ENCODE data around the gene MS4A12.
A peak's percentile ranks its signal among the peaks of the same experiment; 100 is the strongest.
"Not testable (repeated sequence)": the region's sequence is repeated elsewhere in the genome, so short reads cannot be mapped to it uniquely, and the experiment has no call there.

The MS4A12 gene

DNA sequence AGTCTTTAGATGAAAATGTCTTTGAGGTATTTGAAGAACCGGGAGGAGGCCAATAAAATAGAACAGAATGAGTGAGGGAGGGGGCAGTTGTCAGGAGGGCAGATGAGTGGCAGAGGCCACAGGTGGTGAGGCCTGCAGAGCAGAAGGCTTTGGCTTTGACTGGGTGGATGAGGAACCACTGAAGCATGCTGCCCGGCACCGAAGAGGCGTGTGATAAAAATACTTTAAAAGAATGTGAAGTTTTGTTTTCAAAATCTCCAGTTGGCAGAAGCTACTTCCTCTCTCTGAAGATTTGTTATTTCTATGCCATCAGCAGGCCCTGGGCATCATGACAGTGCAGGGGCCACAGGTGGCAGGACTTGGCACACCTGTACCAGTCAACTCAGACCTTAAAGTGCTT is 6.3 kb downstream of the MS4A12 start:
- H3K27me3 ChIP-seq (ENCODE audit: low read depth), result no peaks in the 10 kb centered on the region
- H3K4me3 ChIP-seq, result no peak overlapping the region
- H3K9me3 ChIP-seq, result no peaks in the 10 kb centered on the region
- peaks cover 21% of the 10 kb centered on the region for H3K4me1 ChIP-seq
- H3K36me3 ChIP-seq (replicated peaks), result no peaks in the 10 kb centered on the region
- DNase-seq (ENCODE audit: low spot score in 2 of 2), result no peak
- in situ Hi-C loops (cut with MboI; ENCODE audit: low sequenced_read_pairs), result no loop called here

DNA sequence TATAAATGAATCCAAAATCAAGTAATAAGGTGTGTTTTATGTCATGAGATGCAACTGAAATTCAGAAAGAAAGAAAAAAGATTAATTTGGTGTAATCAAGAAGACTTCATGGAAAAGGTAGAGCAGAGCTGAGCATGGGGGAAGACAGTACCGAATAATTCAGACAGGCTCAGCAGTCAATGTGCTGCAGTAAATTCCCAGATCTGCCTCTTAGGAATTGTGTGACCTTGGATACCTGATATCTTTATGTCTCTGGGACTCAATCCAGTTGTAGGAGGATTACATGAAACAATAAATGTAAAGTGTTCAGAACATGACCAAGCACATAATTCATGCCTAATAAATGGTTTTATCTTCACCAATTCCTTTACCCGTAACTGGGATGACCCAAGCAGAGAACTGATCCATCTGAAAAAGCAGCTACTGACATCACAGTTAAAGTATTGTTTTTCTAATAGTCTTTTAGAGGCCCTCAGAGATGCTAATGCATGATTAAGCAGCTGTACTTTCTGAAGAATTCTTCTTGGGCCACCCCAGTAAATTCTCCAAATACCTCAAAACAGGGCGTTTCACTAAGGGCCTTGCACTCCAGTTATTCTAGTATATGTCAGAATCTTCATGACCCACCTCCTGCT is 7.8 kb downstream of the MS4A12 start:
- peak; percentile 38 to 92 for DNase-seq (ENCODE audit: low spot score in 2 of 2)
- Histone ChIP-seq H3K4me3 (no peak overlapping the region), H3K36me3 (replicated peaks) (no peaks in the 10 kb centered on the region), H3K4me1 (peaks cover 21% of the 10 kb centered on the region), H3K9me3 (no peaks in the 10 kb centered on the region), H3K27me3 (ENCODE audit: low read depth) (no peaks in the 10 kb centered on the region)
- in situ Hi-C loops (cut with MboI; ENCODE audit: low sequenced_read_pairs), result no loop called here

DNA sequence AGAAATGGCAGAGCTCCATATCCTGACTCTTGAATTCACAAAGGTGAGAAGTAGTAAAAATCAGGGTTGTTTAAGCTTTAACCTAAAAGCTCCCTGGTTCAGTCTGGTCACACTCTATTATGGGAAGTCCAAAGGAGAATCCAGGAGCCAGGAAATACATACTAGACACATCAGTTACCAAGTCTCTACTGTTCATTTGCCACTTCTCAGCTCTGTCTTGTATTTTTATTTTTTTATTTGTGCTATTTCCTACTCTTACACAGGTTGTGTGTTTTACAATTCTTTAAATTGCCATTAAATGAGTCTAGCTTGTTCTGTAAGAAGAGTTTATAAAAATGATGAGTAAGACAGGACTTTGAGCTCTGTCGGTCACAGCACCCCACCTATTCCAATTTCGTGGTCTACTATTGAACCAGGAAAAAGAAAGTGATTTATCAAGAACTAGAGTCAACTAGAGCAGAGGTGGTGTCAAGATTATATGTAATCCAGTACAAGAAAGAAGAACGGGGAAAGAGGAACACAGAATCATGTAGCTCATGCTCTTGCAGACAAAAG is 9.7 kb downstream of the MS4A12 start:
- H3K9me3 ChIP-seq, result no peaks in the 10 kb centered on the region
- H3K4me3 ChIP-seq, result no peak overlapping the region
- DNase-seq (ENCODE audit: low spot score in 2 of 2), result no peak
- H3K27me3 ChIP-seq (ENCODE audit: low read depth), result no peaks in the 10 kb centered on the region
- H3K4me1 ChIP-seq, result peaks cover 21% of the 10 kb centered on the region
- in situ Hi-C loops (cut with MboI; ENCODE audit: low sequenced_read_pairs), result no loop called here
- no peaks in the 10 kb centered on the region for H3K36me3 ChIP-seq (replicated peaks)

GRCh38 chr11:60504219-60504905 is 11.8 kb downstream of the MS4A12 start:
- DNase-seq (ENCODE audit: low spot score in 2 of 2), result no peak
- no peak overlapping the region for H3K4me3 ChIP-seq
- in situ Hi-C loops (cut with MboI; ENCODE audit: low sequenced_read_pairs), result no loop called here
- H3K4me1 ChIP-seq, result peaks cover 14% of the 10 kb centered on the region
- H3K9me3 ChIP-seq, result no peaks in the 10 kb centered on the region
- H3K36me3 ChIP-seq (replicated peaks), result no peaks in the 10 kb centered on the region
- H3K27me3 ChIP-seq (ENCODE audit: low read depth), result no peaks in the 10 kb centered on the region

- H3K4me3 ChIP-seq; H3K36me3 ChIP-seq (replicated peaks); H3K4me1 ChIP-seq; DNase-seq (ENCODE audit: low spot score in 2 of 2); H3K9me3 ChIP-seq; in situ Hi-C loops (cut with MboI; ENCODE audit: low sequenced_read_pairs); H3K27me3 ChIP-seq (ENCODE audit: low read depth): not testable (repeated sequence)
Measured at GRCh38 chr11:60509609-60510008, 17.0 kb downstream of the MS4A12 start.

GRCh38 chr11:60510209-60510608 is 17.6 kb downstream of the MS4A12 start:
- H3K27me3 ChIP-seq (ENCODE audit: low read depth); H3K4me1 ChIP-seq; H3K9me3 ChIP-seq; in situ Hi-C loops (cut with MboI; ENCODE audit: low sequenced_read_pairs); H3K36me3 ChIP-seq (replicated peaks); H3K4me3 ChIP-seq; DNase-seq (ENCODE audit: low spot score in 2 of 2): not testable (repeated sequence)

DNA sequence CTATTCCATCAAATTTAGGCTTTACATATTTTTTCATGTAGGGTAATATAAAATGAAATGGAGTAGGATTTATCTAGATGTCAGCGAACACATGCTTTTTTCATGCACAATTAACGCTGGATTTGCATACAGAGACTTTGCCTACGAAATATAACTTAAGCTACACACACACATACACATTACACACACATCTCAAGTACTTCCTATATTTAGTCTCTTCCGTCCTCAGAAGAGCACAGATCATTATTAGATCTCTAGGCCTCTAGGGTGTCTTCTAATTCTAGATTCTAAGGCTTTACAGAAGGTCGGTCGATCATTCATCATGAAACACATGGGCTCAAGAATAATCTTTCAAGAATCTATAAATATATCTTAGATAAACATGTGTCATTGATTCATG is 18.8 kb downstream of the MS4A12 start:
- Histone ChIP-seq H3K4me1 (no peaks in the 10 kb centered on the region), H3K9me3 (no peaks in the 10 kb centered on the region), H3K27me3 (ENCODE audit: low read depth) (no peaks in the 10 kb centered on the region), H3K36me3 (replicated peaks) (no peaks in the 10 kb centered on the region), H3K4me3 (no peak overlapping the region)
- DNase-seq (ENCODE audit: low spot score in 2 of 2), result no peak
- in situ Hi-C loops (cut with MboI; ENCODE audit: low sequenced_read_pairs), result no loop called here

DNA sequence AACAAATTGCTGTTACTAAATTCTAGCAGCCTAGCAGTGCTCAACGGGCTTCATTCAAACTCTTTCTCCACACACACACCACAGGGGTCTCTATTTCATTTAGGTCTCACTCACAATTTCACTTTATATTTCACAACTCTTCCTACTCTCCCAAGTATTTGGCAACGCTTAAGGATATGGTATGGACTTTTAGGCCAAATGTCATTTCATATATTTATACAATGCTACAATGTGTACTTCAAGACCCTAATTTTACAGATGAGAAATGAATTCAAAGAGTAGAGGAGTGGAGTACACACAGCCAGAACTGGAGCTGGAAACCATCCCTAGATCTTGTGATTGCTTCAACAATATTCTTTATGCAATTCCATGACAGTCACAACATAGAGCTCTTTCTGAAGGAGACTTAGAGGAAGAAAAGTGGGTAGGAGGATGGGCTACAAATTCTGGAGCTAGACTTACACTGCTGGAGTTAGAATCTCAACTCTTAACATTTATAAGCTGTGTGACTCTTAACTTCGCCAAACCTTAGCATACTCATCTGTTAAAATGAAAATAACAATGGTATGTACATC is 20.2 kb downstream of the MS4A12 start:
- DNase-seq (ENCODE audit: low spot score in 2 of 2), result no peak
- in situ Hi-C loops (cut with MboI; ENCODE audit: low sequenced_read_pairs), result no loop called here

GRCh38 chr11:60513496-60514460 is 21.2 kb downstream of the MS4A12 start:
- H3K4me1 ChIP-seq, result no peaks in the 10 kb centered on the region
- no peak overlapping the region for H3K4me3 ChIP-seq
- no peak for DNase-seq (ENCODE audit: low spot score in 2 of 2)
- H3K27me3 ChIP-seq (ENCODE audit: low read depth), result no peaks in the 10 kb centered on the region
- in situ Hi-C loops (cut with MboI; ENCODE audit: low sequenced_read_pairs), result no loop called here
- no peaks in the 10 kb centered on the region for H3K36me3 ChIP-seq (replicated peaks)
- no peaks in the 10 kb centered on the region for H3K9me3 ChIP-seq

More for the DNA sequence above, 20.2 kb downstream of the MS4A12 start:
- Histone ChIP-seq H3K27me3 (ENCODE audit: low read depth) (no peaks in the 10 kb centered on the region), H3K9me3 (no peaks in the 10 kb centered on the region), H3K4me1 (no peaks in the 10 kb centered on the region), H3K4me3 (no peak overlapping the region), H3K36me3 (replicated peaks) (no peaks in the 10 kb centered on the region)

DNA sequence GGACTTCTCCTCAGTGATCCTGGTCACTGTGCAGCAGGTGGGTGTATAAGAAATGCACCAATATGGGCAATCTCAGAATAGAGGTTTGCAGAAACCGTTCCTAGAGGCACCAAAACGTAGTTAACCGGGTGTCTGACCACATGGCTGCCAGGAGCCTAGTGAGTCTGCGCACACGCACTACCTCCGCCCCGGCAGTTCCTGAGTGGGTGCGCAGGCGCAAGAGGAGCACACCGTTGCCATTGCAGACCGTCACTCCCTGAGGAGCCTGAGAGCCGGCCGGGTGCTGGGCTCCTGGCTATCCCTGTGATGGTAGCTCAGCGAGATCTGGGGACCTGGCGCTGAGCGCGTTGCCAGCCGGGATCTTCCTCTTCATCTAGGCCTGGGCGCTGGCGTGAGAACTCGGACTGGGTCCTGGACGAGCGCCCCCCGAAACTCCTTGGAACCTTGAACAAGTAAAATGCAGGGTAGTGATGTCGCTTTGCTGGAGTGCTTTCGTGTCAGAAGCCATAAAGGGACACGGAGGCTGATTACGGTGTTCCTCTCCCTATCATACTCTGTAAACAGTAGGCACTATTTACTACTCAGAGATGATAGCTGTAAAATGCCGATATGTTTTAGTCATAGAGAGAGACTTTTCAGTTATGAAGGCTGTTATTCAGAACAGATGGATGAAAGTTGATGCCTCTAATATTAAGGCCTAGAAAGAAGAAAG is 22.7 kb downstream of the MS4A12 start, which contains the start of gene MS4A13:
TSS of gene MS4A13 (plus strand) at position 249 of the 712 bp plus-strand sequence. CDS start 2,692 bp downstream, outside the sequence.
- Histone ChIP-seq H3K27me3 (ENCODE audit: low read depth) (no peaks in the 10 kb centered on the region), H3K4me3 (no peak within 1 kb of the TSS), H3K36me3 (replicated peaks) (no peaks in the 10 kb centered on the region), H3K4me1 (no peaks in the 10 kb centered on the region), H3K9me3 (no peaks in the 10 kb centered on the region)
- no peak for DNase-seq (ENCODE audit: low spot score in 2 of 2)
- in situ Hi-C loops (cut with MboI; ENCODE audit: low sequenced_read_pairs), result no loop called here

- no peaks in the 10 kb centered on the region for H3K36me3 ChIP-seq (replicated peaks)
- H3K4me1 ChIP-seq, result no peaks in the 10 kb centered on the region
- in situ Hi-C loops (cut with MboI; ENCODE audit: low sequenced_read_pairs), result no loop called here
- no peak for DNase-seq (ENCODE audit: low spot score in 2 of 2)
- no peaks in the 10 kb centered on the region for H3K27me3 ChIP-seq (ENCODE audit: low read depth)
- H3K9me3 ChIP-seq, result no peaks in the 10 kb centered on the region
- no peak overlapping the region for H3K4me3 ChIP-seq
Measured at GRCh38 chr11:60528465-60528864, 35.9 kb downstream of the MS4A12 start.

DNA sequence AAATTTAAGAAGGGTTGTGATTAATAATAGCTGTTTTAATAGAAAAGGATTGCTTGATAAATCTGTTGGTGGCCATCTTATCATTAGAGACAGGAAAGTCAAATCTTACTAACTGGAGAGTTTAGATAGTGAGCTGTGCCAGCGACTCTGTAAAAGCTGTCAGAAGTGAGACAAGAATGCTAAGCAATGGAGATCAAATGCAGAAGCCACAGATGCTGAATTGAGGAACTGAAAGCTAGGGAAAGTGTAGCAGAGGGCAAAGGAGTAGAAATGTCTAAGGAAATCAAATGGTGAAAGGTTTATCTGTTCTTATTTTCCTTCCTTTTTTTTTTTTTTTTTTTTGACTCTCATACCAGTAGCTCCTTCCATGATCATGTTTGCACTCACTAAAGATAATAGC is 36.4 kb downstream of the MS4A12 start:
- Histone ChIP-seq H3K27me3 (ENCODE audit: low read depth) (no peaks in the 10 kb centered on the region), H3K36me3 (replicated peaks) (no peaks in the 10 kb centered on the region), H3K4me3 (no peak overlapping the region), H3K9me3 (no peaks in the 10 kb centered on the region), H3K4me1 (no peaks in the 10 kb centered on the region)
- DNase-seq (ENCODE audit: low spot score in 2 of 2), result no peak
- in situ Hi-C loops (cut with MboI; ENCODE audit: low sequenced_read_pairs), result no loop called here

Measured in HAP-1 (cell line).